ENCODE results near the gene PDXP. TPM values are rescaled to one million over a fixed set of nuclear protein-coding genes. Genes with fewer than 3 reads are reported as not detected.

The PDXP gene
- polyA plus RNA-seq, 3 donors, result 16.4 to 17.7 (median 16.8) TPM

DNA sequence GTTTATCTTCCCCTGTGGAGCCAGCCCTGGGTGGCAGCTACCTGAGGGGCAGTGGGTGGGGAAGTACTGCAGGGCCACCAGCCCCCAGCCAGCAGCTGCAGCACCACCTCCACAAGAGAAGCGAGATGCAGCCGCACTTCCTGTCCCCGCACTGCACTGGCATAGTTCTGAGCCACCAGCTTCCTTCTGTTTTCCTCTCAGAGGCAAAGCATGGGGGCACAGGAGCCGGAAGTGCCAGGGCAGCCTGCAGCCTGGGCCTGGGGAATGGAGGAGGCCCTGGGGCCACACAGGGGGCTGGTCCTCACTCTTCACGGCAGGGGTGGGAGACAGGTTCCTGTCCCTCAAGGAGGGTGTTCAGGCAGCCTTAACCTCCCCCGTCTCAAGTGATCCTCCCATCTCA, 31.0 kb upstream of the PDXP start:
- no peak for DNase-seq (ENCODE audit: low read depth in 3 of 3, low spot score in 2 of 3)

- DNase-seq (ENCODE audit: low read depth in 3 of 3, low spot score in 2 of 3), result no peak
These were observed 29.7 kb upstream of the PDXP start for GRCh38 chr22:37628830-37629229.

- no peak for DNase-seq (ENCODE audit: low read depth in 3 of 3, low spot score in 2 of 3)
These were observed 28.6 kb upstream of the PDXP start for GRCh38 chr22:37629928-37630327.

DNA sequence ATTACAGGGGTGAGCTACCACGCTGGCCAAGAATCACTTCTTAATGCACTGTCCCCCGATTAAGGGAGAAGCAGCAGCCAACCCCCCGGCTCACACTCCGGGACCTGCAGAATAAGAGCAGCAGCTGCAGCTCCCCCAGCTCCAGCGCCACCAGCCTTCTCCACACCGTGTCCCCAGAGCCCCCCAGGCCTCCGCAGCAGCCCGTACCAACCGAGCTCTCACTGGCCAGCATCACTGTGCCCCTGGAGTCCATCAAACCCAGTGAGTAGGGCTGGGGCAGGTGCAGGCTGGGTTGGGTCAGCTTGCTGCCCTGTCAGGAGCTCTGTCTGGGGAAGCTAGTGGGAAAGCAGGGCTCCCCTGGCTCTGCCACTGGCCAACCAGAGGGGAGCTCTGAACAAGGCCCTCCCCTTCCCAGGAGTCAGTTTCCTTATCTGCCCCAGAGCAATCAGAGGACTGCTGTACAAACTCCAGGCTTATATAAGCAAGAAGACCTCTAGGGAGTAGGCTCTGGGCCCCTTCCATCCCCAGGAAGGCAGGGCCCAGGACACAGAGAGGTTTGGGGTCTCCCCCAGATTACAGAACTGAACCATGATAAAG, 27.6 kb upstream of the PDXP start:
- no peak for DNase-seq (ENCODE audit: low read depth in 3 of 3, low spot score in 2 of 3)

DNA sequence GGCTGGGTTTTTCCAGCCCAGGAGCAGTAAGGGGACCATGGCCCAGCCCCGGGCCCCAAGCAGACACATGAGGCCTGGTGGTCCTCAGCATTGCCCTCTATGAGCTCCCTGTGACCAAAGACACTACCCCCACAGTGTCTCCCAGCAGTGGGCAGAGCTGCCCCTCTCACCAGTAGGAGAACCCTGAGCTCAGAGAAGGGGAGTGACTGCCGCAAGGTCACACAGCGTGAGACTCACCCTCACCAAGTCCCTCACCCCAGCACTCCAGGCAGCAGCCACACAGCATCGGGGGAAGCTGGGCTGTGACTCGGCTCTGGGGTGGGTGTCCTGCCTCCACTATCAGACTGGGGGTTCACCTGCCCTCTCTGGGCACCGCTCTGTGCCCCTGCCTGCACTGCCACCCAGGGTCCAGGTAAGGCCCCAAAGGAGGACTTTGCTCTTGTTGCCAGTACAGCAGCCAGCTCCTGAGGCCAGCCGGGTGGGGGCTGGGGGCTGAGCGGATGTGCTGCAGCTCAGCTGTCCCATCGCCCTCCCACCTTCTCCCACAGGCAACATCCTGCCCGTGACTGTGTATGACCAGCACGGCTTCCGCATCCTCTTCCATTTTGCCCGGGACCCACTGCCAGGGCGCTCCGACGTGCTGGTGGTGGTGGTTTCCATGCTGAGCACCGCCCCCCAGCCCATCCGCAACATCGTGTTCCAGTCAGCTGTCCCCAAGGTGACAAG, 26.9 kb upstream of the PDXP start:
- DNase-seq (ENCODE audit: low read depth in 3 of 3, low spot score in 2 of 3), result no peak

DNA sequence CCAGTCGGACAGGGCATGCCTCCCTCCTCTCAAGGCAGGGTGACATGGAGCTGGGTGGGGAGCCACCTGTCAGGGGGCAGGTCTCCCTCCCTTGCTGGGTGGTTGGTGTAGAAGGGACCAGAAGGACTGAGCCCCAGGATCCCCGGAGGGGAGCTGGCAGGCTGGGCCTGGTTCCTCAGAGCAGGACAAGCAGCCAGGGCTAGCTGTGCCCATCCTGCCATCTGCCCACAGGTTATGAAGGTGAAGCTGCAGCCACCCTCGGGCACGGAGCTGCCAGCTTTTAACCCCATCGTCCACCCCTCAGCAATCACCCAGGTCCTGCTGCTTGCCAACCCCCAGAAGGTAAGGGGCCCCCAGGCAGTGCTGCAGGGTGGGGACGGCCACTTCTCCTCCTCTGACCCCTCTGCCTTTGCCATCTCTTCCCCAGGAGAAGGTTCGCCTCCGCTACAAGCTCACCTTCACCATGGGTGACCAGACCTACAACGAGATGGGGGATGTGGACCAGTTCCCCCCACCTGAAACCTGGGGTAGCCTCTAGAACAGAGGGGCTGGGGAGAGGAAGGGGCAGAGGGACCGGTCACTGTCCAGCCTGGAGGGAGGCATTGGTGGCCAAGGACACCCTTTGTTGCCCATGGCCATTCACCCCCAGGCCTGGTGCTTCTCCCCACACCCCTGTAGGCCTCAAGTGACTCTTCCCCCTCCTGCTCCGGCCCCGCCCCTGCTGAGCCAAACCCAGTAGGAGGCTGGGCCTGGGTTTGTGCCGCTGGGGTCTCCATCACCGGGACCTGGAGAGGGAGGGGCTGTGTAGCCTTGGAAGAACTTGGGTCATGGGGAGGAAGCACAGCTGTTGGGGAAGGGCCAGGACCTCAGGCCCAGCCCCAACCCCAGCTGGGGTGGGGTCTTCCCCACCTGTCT, 26.1 kb upstream of the PDXP start:
- no peak for DNase-seq (ENCODE audit: low read depth in 3 of 3, low spot score in 2 of 3)

DNA sequence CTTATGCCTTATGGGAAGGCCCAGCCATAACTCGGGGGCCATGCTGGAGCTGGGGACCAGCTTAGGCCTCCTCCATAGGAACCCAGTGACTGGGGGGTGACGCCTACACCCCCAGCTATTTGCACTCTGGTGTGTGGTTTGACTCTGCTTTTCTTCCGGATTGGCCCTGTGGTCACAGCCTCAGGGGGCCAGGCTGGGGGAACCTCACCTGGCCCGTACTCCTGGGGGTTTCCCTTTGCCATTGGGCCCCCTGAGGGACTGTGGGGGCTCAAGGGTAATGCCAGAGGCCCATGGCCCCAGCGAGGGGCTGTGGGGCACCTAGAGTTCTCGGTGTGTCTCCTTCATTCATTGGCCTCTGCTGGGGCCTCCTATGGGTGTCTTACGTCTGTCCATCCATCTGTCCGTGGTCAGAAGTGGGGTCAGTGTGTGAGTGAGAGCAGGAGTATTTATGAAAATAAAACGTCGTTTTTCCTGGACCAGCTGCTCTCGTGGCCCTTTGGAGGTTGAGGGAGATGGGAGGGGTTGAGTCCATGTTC, 25.4 kb upstream of the PDXP start:
- DNase-seq (ENCODE audit: low read depth in 3 of 3, low spot score in 2 of 3), result no peak

- peak; percentile 74 to 90 (median 85) for DNase-seq (ENCODE audit: low read depth in 3 of 3, low spot score in 2 of 3)
These were observed 24.7 kb upstream of the PDXP start for GRCh38 chr22:37633625-37634416.

- DNase-seq (ENCODE audit: low read depth in 3 of 3, low spot score in 2 of 3), result no peak
These were observed 24.1 kb upstream of the PDXP start for GRCh38 chr22:37634417-37634924.

- no peak for DNase-seq (ENCODE audit: low read depth in 3 of 3, low spot score in 2 of 3)
These were observed 23.4 kb upstream of the PDXP start for GRCh38 chr22:37635157-37635556.

DNA sequence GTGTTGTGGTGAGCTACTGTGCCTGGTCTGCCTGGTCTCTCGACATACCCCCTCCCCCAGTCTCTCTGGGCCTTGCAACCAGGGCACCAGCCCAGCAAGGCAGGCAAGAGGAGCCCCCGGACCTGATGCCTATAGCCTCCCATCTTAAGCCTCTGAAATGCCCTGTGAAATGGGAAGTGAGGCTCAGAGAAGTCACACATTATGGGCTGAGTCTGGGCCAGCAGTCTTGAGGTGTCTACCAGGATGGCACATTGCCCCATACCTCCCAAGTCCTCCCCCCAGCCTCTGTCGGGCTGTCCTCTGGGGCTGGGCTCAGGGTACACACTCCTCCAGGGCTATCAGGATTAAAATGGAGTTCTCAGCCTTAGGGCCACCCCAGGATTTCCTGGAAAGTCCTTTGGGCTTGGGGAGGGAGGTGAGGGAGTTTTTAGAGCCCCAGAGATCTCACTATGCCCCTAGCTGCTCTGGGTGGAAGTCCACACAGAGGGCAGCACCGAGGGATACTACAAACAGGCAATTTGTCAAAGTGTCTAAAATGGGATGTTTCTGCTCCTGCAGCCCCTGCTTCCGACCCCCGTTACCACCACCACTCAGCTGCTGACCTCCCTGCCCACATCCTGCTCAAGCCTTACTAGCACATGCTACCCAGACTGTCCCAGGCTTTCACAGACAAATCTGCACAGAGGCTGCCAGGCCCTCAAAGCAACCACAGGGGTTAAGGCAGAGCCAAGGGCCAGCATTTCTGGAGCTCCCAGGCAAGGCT, 22.2 kb upstream of the PDXP start:
- no peak for DNase-seq (ENCODE audit: low read depth in 3 of 3, low spot score in 2 of 3)

DNA sequence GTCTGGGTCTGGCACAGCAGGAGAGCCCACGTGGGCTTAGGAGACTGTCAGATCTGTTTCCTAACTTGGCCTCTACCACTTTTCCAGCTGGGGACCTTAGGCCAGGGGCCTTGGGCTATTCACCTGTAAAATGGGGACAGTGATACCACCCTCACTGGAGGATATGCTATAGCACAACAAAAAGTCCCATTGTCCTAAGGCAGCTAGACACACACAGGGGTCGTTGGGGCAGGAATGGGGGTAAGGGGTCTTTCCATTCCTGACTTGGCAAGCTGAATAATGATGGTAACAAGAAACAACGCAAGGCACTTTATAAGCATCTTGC, 21.6 kb upstream of the PDXP start:
- no peak for DNase-seq (ENCODE audit: low read depth in 3 of 3, low spot score in 2 of 3)

DNA sequence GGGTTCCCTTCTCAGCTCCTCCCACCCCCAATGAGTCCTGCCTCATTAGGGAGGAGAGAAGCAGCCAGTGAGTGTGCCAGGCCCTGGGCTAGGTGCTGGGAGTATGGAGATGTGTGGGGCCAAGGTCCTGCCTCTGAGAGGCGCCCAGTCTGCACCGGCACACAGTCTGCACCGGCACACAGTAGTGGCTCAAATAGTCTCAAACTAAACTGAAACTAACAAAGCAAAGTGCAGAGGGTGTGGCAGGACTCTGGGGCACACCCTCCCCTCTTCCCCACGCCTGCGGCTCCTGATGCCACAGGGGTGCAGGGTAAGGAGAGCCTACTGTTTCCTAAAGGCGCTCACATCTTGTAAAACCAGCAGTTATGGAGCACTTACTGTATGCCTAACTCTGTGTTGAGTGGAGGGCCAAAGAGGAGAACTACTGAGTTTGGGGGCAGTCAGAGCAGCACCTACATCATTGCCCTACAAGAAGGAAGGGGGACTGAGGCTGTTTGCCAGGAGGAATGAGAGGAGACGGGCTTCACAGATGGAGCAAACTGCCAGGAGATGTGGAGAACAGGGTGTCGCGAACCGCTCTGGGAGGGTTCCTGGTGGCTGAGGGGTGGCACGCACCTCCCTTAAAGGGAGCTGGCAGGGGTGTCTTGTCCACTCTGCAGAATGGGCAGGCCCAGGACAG, 20.0 kb upstream of the PDXP start:
- no peak for DNase-seq (ENCODE audit: low read depth in 3 of 3, low spot score in 2 of 3)

DNA sequence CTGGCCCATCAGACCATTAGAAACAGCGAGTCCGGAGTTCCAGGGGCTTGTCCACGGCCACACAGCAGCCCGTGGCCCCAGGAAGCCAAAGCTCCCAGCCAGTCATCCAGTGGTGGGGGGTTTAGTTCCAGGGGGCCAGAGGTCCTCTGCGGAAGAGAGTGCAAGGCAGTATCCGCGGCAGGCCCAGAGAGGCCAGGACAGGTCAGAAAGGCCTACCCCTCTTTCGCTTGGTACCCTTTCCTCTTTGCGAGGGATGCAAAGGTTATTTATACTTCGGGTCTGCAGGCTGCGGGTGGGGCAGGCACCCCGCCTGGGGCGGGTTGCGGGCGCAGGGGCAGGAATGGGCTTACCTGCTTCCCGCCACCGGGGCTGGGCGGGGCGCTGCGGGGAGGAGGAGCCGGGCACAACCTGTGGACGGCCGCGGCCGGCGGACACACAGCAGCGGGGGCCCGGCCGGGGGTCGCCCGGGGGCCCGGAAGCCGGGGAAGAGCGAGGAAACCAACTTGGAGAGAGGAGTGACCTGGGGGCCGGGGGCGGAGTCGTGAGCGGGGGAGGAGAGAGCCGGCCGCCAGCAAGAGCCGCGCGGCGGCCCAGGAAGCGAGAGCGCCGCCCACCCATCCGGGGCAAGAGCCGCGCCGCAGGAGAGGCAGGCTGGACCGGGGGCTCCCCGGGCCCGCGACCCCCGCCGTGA, 19.3 kb upstream of the PDXP start, which contains the start of gene SH3BP1:
TSS of gene SH3BP1 (plus strand) at position 600 of the 691 bp plus-strand sequence. CDS start 119 bp downstream, outside the sequence.
- no peak for DNase-seq (ENCODE audit: low read depth in 3 of 3, low spot score in 2 of 3)

GRCh38 chr22:37639771-37640590, 18.5 kb upstream of the PDXP start:
- no peak for DNase-seq (ENCODE audit: low read depth in 3 of 3, low spot score in 2 of 3)

- DNase-seq (ENCODE audit: low read depth in 3 of 3, low spot score in 2 of 3), result no peak
These were observed 17.6 kb upstream of the PDXP start for GRCh38 chr22:37640591-37641560.
